HG02798 (cell line): ENCODE measurements around the gene CCDC24.
A peak's percentile ranks its signal among the peaks of the same experiment; 100 is the strongest.

Source experiments
- ATAC-seq: cut with Tn5 transposase; IDR thresholded peaks from one replicate; pipeline ENCODE4 v1.9.1; 2021; ENCODE audit warnings: mild to moderate bottlenecking; ENCODE audit not compliant: unreplicated experiment, poor library complexity

CCDC24 gene

GRCh38 chr1:44036409-44037139 is 45.2 kb downstream of the CCDC24 start:
- ATAC-seq, result peak; percentile 41

DNA sequence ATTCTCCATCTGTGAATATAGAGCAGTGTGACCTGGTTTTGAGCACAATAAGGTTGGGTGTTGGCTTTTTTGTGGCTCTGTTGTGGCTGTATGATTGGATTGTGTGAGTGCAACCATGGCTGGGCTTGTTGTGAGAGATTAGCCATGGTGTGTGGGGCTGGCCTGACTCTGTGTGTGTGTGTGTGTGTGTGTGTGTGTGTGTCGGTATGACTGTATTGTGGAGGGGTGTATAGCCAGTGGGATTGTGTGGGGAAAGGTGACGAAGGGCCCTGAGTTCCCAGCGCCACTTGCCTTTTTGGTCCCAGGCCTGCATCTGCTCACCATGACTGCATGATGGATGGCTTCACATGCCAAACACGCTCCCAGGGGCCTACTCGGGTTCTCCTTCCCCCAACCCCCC is 45.8 kb downstream of the CCDC24 start:
- no peak for ATAC-seq

- ATAC-seq, result no peak
Measured at GRCh38 chr1:44038876-44039657, 47.7 kb downstream of the CCDC24 start.

DNA sequence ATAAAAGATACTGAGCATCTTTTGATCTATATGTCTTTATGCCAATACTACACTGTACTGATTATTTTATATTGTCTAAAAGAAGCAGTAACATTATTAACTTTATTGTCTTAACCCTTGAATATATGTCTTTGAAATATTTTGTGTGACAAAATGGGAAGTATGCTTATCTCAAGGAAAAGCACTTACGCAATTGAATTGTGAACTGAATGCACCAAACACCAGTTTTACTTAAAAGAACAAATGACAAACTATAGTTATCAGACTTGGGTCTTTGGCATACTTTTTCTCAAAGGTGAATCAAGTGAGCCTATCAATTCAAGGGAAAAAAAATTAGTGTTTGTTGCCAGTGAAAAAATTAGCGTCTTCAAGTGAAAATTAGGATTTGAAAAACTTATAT is 49.0 kb downstream of the CCDC24 start:
- ATAC-seq, result no peak

DNA sequence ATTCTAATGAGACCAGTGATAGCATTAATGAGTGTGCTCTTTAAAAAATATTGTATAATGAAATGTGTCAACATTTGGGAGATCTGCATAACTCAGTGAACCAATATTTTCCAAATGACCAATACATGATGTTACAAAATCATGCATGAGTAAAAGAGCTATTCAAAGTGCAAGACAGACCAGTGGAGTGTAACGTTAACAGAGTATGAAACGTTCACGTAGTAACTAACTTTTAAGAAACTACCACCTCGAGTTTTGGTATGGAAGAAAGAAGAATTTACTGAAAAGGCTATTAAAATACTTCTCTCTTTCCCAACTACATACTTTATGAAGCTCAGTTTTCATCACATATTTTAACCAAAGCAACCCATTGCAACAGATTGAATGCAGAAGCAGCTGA is 49.4 kb downstream of the CCDC24 start:
- no peak for ATAC-seq

GRCh38 chr1:44043176-44044070 is 52.0 kb downstream of the CCDC24 start:
- ATAC-seq, result no peak

GRCh38 chr1:44044071-44044801 is 52.8 kb downstream of the CCDC24 start:
- ATAC-seq, result no peak

GRCh38 chr1:44045064-44045463 is 53.7 kb downstream of the CCDC24 start:
- ATAC-seq, result no peak
